Upper lobe of right lung (tissue), 1 donor: ENCODE measurements around the gene CCNB2. TPM values are rescaled to one million over a fixed set of nuclear protein-coding genes. Genes with fewer than 3 reads are reported as not detected.

Experiments
- ATAC-seq: fragments of 200-7000 bp; cut with Tn5 transposase; one replicate; pipeline ENCODE4 v1.9.1; 2020; ENCODE audit warnings: mild to moderate bottlenecking, moderate library complexity
- DNase-seq: peaks from one replicate; pipeline ENCODE4 v3.0.0-alpha.2; 2020
- H3K27ac ChIP-seq: fragments of 200-600 bp; one replicate; pipeline ENCODE4 v1.8.0; 2022
- H3K27me3 ChIP-seq: fragments of 200-600 bp; one replicate; pipeline ENCODE4 v1.8.0; 2022; ENCODE audit warnings: mild to moderate bottlenecking
- H3K36me3 ChIP-seq: fragments of 200-600 bp; one replicate; pipeline ENCODE4 v1.8.0; 2022
- H3K4me1 ChIP-seq: fragments of 200-600 bp; one replicate; pipeline ENCODE4 v1.8.0; 2022
- H3K4me3 ChIP-seq: fragments of 200-600 bp; one replicate; pipeline ENCODE4 v1.8.0; 2022; ENCODE audit warnings: mild to moderate bottlenecking
- H3K9me3 ChIP-seq: fragments of 200-600 bp; one replicate; pipeline ENCODE4 v1.8.0; 2022
- intact Hi-C: fragments of 100-400 bp; cut with DNase I; formaldehyde crosslinking; loops from one replicate; pipeline ENCODE4 v1.11.0; 2022
- long read RNA-seq: library from polyadenylated mRNA; unstranded; transcript quantifications from one replicate; pipeline ENCODE4 v2.0.0, GENCODE V29; 2021
- total RNA-seq: library from RNA; stranded (reverse); fragmentation: NEBNext Ultra II Directional; extraction: Animal tissue kit (Norgen Biotek cat#: 25700); gene quantifications from one replicate; pipeline ENCODE4 v1.2.1, GENCODE V29; 2021
- TF ChIP-seq, protein P1 (sequence below): fragments of 200-600 bp; IDR thresholded peaks from one replicate; pipeline ENCODE4 v1.8.0; 2022; ENCODE audit warnings: antibody characterized with exemption
- donor health status: DM: no; HTN: yes; CAD: no; lungs with severe emphysema.

The CCNB2 gene
- total RNA-seq: 1.7 TPM
- long read RNA-seq, partial matches to known transcripts: 0 of 2 reads
- long read RNA-seq, other reads (novel, unspliced or antisense): 2 of 2 reads

DNA sequence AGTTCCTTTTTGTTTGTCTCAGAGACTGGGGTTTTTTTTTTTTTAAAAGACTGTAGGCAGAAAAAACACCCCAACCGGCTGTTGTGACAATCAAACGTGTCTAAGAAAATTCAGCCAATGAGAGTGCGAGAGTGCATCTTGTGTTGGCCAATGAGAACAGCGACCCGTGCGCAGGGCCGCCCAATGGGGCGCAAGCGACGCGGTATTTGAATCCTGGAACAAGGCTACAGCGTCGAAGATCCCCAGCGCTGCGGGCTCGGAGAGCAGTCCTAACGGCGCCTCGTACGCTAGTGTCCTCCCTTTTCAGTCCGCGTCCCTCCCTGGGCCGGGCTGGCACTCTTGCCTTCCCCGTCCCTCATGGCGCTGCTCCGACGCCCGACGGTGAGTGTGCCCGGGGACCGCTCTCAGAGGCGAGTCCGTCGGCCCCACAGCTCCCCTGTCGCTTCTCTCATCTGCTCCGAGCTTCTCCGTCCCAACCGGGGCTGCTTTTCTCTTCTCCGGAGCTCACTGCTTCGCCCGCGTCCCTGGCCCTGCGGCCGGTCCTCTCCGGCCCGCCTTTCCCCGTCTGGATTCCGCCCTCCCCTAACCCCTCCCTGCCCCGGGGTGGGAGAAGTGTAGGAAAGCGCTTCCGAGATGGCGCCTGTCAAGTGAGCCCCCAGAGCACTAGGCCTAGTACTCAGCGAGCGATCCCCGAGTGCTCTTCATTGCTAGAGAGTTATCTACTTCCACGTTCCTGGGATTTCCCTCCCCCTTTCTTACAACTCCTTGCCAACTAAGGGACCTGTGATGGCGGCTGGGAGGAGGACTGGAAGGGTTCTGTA is at the start of gene CCNB2:
Gene CCNB2, plus strand, starts transcription at position 235 of the 821 bp plus-strand sequence. Its CDS starts 123 bp downstream, at position 358.
- TF ChIP-seq, protein P1, sequence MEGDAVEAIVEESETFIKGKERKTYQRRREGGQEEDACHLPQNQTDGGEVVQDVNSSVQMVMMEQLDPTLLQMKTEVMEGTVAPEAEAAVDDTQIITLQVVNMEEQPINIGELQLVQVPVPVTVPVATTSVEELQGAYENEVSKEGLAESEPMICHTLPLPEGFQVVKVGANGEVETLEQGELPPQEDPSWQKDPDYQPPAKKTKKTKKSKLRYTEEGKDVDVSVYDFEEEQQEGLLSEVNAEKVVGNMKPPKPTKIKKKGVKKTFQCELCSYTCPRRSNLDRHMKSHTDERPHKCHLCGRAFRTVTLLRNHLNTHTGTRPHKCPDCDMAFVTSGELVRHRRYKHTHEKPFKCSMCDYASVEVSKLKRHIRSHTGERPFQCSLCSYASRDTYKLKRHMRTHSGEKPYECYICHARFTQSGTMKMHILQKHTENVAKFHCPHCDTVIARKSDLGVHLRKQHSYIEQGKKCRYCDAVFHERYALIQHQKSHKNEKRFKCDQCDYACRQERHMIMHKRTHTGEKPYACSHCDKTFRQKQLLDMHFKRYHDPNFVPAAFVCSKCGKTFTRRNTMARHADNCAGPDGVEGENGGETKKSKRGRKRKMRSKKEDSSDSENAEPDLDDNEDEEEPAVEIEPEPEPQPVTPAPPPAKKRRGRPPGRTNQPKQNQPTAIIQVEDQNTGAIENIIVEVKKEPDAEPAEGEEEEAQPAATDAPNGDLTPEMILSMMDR: no peak
- DNase-seq: peak; percentile 89
- H3K36me3 ChIP-seq: no peaks in the 10 kb centered on the region
- H3K27me3 ChIP-seq: no peaks in the 10 kb centered on the region
- peak within 1 kb of the TSS; percentile 19 for H3K27ac ChIP-seq
- H3K4me1 ChIP-seq: peaks cover 5% of the 10 kb centered on the region
- no peaks in the 10 kb centered on the region for H3K9me3 ChIP-seq
- peak within 1 kb of the TSS; percentile 68 for H3K4me3 ChIP-seq
- intact Hi-C loops: no loop called here
- peak; percentile 99 for ATAC-seq

DNA sequence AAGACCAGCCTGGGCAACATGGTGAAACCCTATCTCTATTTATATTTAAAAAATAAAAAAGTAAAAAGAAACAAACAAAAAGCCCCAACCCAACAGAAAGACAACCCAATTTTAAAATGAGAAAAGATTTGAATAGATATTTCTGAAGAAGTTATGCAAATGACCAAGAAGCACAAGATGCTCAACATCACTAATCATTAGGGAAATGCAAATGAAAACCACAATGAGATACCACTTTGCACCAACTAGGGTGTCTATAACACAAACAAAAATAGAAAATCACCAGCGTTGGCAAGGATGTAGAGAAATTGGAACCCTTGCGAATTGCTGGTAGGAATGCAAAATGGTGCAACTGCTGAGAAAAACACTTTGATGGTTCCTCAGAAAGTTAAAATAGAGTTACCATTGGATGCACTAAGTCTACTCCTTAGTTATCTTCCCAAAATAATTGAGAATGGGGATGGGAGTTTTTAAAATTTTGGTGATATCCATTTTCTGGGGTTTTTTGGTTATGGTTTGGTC is 45.8 kb upstream of the CCNB2 start:
- no peak overlapping the region for H3K4me3 ChIP-seq
- ATAC-seq: no peak
- TF ChIP-seq, protein P1: no peak
- no peak overlapping the region for H3K27ac ChIP-seq
- H3K27me3 ChIP-seq: no peaks in the 10 kb centered on the region
- H3K36me3 ChIP-seq: peaks cover 100% of the 10 kb centered on the region
- intact Hi-C loops: no loop called here
- no peaks in the 10 kb centered on the region for H3K9me3 ChIP-seq
- H3K4me1 ChIP-seq: no peaks in the 10 kb centered on the region
- no peak for DNase-seq

DNA sequence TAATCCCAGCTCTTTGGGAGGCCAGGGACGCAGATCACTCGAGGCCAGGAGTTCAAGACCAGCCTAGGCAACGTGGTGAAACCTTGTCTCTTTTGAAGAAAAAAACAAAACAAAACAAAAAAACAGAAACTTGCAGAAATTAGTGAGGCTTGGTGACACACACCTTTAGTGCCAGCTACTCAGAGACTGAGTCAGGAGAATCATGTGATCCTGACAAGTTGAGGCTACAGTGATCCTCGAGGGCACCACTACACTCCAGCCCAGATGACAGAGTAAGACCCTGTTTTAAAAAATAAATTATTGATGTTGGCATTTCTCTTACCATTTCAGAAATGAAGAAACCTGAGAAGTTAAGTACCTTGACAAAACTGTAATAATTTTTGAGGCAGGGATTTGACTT is 44.6 kb upstream of the CCNB2 start:
- Histone ChIP-seq H3K9me3 (no peaks in the 10 kb centered on the region), H3K27ac (no peak overlapping the region), H3K27me3 (no peaks in the 10 kb centered on the region), H3K36me3 (peaks cover 100% of the 10 kb centered on the region), H3K4me1 (no peaks in the 10 kb centered on the region), H3K4me3 (no peak overlapping the region)
- no peak for DNase-seq
- intact Hi-C loops: no loop called here
- TF ChIP-seq, protein P1: no peak
- ATAC-seq: no peak

DNA sequence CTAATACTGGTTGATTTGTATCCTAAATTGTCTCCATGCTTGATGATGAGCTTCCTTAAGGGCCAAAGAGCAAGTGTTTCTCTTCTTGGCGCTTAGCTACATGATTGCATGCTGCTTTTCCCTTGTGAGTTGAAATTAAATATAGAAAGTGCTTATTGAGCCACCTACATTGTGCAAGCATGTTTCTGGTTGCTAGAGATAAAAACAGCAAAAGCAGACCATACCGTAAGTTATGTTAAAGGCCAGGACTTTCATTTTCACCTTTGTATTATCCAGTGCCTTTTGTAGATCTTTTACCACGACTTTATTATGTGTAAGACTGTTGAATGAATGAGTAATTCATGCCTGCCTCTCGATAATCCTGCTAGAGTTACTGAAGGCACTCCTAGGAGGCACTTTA is 41.9 kb upstream of the CCNB2 start:
- DNase-seq: no peak
- H3K9me3 ChIP-seq: no peaks in the 10 kb centered on the region
- H3K36me3 ChIP-seq: peaks cover 100% of the 10 kb centered on the region
- TF ChIP-seq, protein P1: no peak
- intact Hi-C loops: no loop called here
- H3K27ac ChIP-seq: no peak overlapping the region
- ATAC-seq: no peak
- no peaks in the 10 kb centered on the region for H3K27me3 ChIP-seq
- no peak overlapping the region for H3K4me3 ChIP-seq
- no peaks in the 10 kb centered on the region for H3K4me1 ChIP-seq

DNA sequence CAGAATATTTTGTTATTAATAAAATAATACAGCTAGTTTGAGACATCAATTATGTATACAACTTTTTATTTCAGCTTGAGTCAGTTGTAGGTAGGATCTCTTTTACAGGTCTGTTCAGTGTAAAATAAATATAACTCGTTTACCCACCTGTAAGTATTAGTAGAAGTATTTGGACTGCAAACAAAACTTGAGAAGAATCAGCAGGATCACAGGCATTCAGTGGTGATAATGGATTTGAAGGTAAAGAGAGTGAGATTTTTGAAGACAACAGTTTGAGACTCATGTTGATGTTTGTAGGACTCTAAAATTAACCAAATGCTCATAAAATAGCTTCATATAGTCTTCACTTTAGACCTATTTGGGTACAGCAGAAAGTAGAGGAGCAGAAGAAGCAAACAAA is 35.5 kb upstream of the CCNB2 start:
- H3K27me3 ChIP-seq: no peaks in the 10 kb centered on the region
- no peak for DNase-seq
- H3K4me1 ChIP-seq: no peaks in the 10 kb centered on the region
- H3K4me3 ChIP-seq: no peak overlapping the region
- H3K36me3 ChIP-seq: peaks cover 70% of the 10 kb centered on the region
- intact Hi-C loops: no loop called here
- no peak for ATAC-seq
- TF ChIP-seq, protein P1: no peak
- H3K9me3 ChIP-seq: no peaks in the 10 kb centered on the region
- H3K27ac ChIP-seq: no peak overlapping the region
